Heart left ventricle (tissue), 16 donors: ENCODE measurements around the gene DHPS. TPM values are rescaled to one million over a fixed set of nuclear protein-coding genes. Genes with fewer than 3 reads are reported as not detected.

Experiments
- ATAC-seq, 4 donors: fragments of 200-7000 bp; cut with Tn5 transposase; one replicate each; pipeline ENCODE4 v1.9.1; 2020 to 2022; ENCODE audit warnings: moderate library complexity in 4 of 4, mild to moderate bottlenecking in 3 of 4, moderate number of reproducible peaks in 1 of 4
- DNase-seq, 5 donors: peaks; one replicate each; pipeline ENCODE4 v3.0.0-alpha.2; 2020
- H3K27ac ChIP-seq, 12 donors: fragments of 200-600 bp; sonication (generic) in 4 of 12; one replicate each; pipeline versions ENCODE4 v1.5.0 to v1.8.0; 2016 to 2022; ENCODE audit warnings: mild to moderate bottlenecking in 2 of 12
- H3K27me3 ChIP-seq, 9 donors: fragments of 200-600 bp; sonication (generic) in 2 of 9; one replicate each; pipeline versions ENCODE4 v1.5.1 to v1.8.0; 2016 to 2022; ENCODE audit warnings: mild to moderate bottlenecking in 3 of 9
- H3K36me3 ChIP-seq, 9 donors: fragments of 200-600 bp; sonication (generic) in 2 of 9; one replicate each; pipeline versions ENCODE4 v1.5.0 to v1.8.0; 2018 to 2022; ENCODE audit warnings: mild to moderate bottlenecking in 2 of 9
- H3K4me1 ChIP-seq, 12 donors: fragments of 200-600 bp; sonication (generic) in 4 of 12; one replicate each; pipeline versions ENCODE4 v1.5.0 to v1.8.0; 2016 to 2022; ENCODE audit warnings: mild to moderate bottlenecking in 3 of 12
- H3K4me3 ChIP-seq, 12 donors: fragments of 200-600 bp; sonication (generic) in 4 of 12; one replicate each; pipeline versions ENCODE4 v1.5.0 to v1.8.0; 2017 to 2022; ENCODE audit warnings: mild to moderate bottlenecking in 9 of 12, moderate library complexity in 4 of 12
- H3K9me3 ChIP-seq, 12 donors: fragments of 200-600 bp; sonication (generic) in 4 of 12; one replicate each; pipeline versions ENCODE4 v1.5.0 to v1.8.0; 2016 to 2022; ENCODE audit warnings: mild to moderate bottlenecking in 1 of 12
- CTCF ChIP-seq, 12 donors: fragments of 200-600 bp; sonication (generic) in 4 of 12; IDR thresholded peaks; one replicate each; pipeline versions ENCODE4 v1.5.0 to v1.8.0; 2018 to 2022; ENCODE audit warnings: antibody characterized with exemption in 12 of 12, mild to moderate bottlenecking in 5 of 12
- POLR2A ChIP-seq, 2 donors: fragments of 450-650 bp; IDR thresholded peaks; one replicate each; pipeline ENCODE4 v1.6.1; 2017; ENCODE audit warnings: antibody characterized with exemption in 2 of 2, mild to moderate bottlenecking in 2 of 2, moderate library complexity in 2 of 2
- WGBS, 4 donors: extraction: QIAGEN DNeasy Blood & Tissue Kit in 2 of 4; methylation state at CpG; one replicate each; pipeline versions ENCODE4 v1.1.5 to v1.1.7; 2013 to 2018; 5-methylcytosine and 5-hydroxymethylcytosine counted together
- intact Hi-C, 10 donors: fragments of 100-400 bp; cut with DNase I; formaldehyde crosslinking; loops; one replicate each; pipeline versions ENCODE4 v1.11.1 to v1.14.2; 2022
- polyA plus RNA-seq, 2 donors: library from polyadenylated mRNA; stranded (reverse); fragments of 200-250 nt; gene quantifications; one replicate each; pipeline ENCODE4 v1.2.3, GENCODE V29; 2013
- total RNA-seq, 9 donors: library from RNA; depleted of rRNA in 2 of 9; stranded (reverse); fragments of >200 nt in 2 of 9; fragmentation: NEBNext Ultra II Directional in 3 of 9; extraction: Animal tissue kit (Norgen Biotek cat#: 25700) in 3 of 9; gene quantifications; one replicate each; pipeline versions ENCODE4 v1.1.0 to v1.2.4, GENCODE V29; 2016 to 2023
- donor health status: ischemic (EF 13 %, LVEDD 7.1; RV severe dilation, severe dysfunction).
- donor health status: healthy with polysubstance abuse.
- donor health status: DM: no; HTN: yes; CAD: no.
- donor health status: DM: no; HTN: no; CAD: no.
- donor health status: ischemic (EF 25% LVEDD 6.9; RV normal size, moderate dysfunction).
- donor health status: ischemic (EF 25% LVEDD 5.7; RV mildly dilated, moderate dysfunction).
- donor health status: healthy.
- donor health status: DM: yes; HTN: yes; CAD: no.
- donor health status: ischemic (EF 35%, LVEDD 5.7; RV mildly dilated, moderate dysfunction).
- donor health status: nonischemic (EF 11% LVEDD 7.7; RV severe dilation, severe dysfunction).
- donor health status: DM: yes; HTN: yes; CAD: no.
- donor health status: PGD.
- donor health status: ischemic (EF 29% LVEDD 5.4; RV normal size, mild dysfunction).
- donor health status: nonischemic (EF 23%, LVEDD 6.1; RV moderate dilation, normal function).

The DHPS gene
- total and polyA plus RNA-seq, 11 donors = 47.6 to 121 (median 55.9) TPM

GRCh38 chr19:12636631-12637030 is 45.0 kb downstream of the DHPS start:
- Histone ChIP-seq H3K4me1 (peaks cover 0 to 12% (median 7%) of the 10 kb centered on the region in 12 donors), H3K4me3 (no peak overlapping the region), H3K27ac (no peak overlapping the region), H3K9me3 (no peaks in the 10 kb centered on the region), H3K36me3 (peaks cover 0 to 20% (median 7%) of the 10 kb centered on the region in 9 donors), H3K27me3 (no peaks in the 10 kb centered on the region)
- TF ChIP-seq CTCF (IDR thresholded peaks at IDR 0.05) = no peak
- TF ChIP-seq POLR2A (IDR thresholded peaks at IDR 0.05) = no peak
- intact Hi-C loops = no loop called here
- WGBS, 4 donors = 85 to 90% (median 89%) methylated on average over 13 of the region's 13 CpGs
- no peak for DNase-seq
- no peak for ATAC-seq

DNA sequence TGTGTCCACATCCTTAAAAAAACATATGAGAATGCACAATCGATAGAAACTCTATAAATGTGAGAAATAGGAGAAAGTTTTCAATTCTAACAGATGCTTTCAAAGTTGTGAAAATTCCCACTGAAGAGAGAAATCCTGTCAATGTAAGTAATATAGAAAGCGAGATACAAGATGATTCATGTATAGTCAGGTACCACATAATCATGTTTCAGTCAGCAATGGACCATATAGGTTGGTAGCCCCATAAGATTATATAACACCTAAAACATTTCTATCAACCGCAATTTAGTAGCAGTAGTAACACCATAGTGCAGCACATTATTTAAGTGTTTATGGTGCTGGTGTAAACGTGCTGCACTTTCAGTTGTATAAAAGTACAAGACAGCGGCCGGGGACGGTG is 52.5 kb downstream of the DHPS start:
- no peaks in the 10 kb centered on the region for H3K27me3 ChIP-seq
- DNase-seq (no peak), ATAC-seq (no peak)
- TF ChIP-seq CTCF (IDR thresholded peaks at IDR 0.05) (no peak), POLR2A (IDR thresholded peaks at IDR 0.05) (no peak)
- H3K27ac ChIP-seq = no peak overlapping the region
- no peak overlapping the region for H3K4me3 ChIP-seq
- H3K4me1 ChIP-seq = no peaks in the 10 kb centered on the region
- H3K9me3 ChIP-seq = peaks cover 0 to 30% (median 11%) of the 10 kb centered on the region in 12 donors
- intact Hi-C loops = no loop called here
- 93 to 99% (median 98%) methylated on average over 7 of the region's 7 CpGs for WGBS, 4 donors
- peaks cover 7 to 93% (median 79%) of the 10 kb centered on the region in 9 donors for H3K36me3 ChIP-seq

DNA sequence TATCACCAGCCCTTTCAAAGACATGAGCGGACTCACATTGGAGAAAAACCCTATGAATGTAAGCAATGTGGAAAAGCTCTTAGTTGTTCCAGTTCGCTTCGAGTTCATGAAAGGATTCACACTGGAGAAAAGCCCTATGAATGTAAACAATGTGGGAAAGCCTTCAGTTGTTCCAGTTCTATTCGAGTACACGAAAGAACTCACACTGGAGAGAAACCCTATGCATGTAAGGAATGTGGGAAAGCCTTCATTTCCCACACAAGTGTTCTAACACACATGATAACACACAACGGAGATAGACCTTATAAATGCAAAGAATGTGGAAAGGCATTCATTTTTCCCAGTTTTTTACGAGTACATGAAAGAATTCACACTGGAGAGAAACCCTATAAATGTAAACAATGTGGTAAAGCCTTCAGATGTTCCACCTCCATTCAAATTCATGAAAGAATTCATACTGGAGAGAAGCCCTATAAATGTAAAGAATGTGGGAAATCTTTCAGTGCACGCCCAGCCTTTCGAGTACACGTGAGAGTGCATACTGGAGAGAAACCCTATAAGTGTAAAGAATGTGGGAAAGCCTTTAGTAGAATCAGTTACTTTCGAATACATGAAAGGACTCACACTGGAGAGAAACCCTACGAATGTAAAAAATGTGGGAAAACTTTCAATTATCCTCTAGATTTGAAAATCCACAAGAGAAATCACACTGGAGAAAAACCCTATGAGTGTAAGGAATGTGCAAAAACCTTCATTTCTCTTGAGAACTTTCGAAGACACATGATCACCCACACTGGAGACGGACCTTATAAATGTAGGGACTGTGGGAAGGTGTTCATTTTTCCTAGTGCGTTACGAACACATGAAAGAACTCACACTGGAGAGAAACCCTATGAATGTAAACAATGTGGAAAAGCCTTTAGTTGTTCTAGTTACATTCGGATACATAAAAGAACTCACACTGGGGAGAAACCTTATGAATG is 53.3 kb downstream of the DHPS start:
- Histone ChIP-seq H3K27me3 (no peaks in the 10 kb centered on the region), H3K36me3 (peaks cover 7 to 96% (median 87%) of the 10 kb centered on the region in 9 donors), H3K4me3 (no peak overlapping the region), H3K4me1 (peaks cover 0 to 2% (median 0%) of the 10 kb centered on the region in 12 donors), H3K27ac (no peak overlapping the region), H3K9me3 (peaks cover 0 to 30% (median 11%) of the 10 kb centered on the region in 12 donors)
- ATAC-seq = no peak
- WGBS, 4 donors = 97 to 99% (median 97%) methylated on average over 17 of the region's 17 CpGs
- intact Hi-C loops = no loop called here
- DNase-seq = no peak
- TF ChIP-seq CTCF (IDR thresholded peaks at IDR 0.05) (no peak), POLR2A (IDR thresholded peaks at IDR 0.05) (no peak)

DNA sequence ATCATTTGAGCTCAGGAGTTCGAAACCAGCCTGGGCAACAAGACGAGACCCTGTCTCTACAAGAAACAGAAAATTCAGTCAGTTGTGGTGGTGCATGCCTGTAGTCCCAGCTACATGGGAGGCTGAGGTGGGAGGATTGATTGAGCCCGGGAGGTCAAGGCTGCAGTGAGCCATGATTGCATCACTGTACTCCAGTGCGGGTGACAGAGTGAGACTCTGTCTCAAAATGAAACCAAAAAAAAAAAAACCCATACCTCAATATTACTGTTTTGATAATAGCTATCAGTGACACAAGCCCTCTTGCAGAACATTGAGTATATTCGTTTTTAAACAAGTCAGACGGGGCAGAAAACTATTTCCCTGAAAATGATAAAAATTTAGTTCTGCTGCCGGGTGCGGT is 54.7 kb downstream of the DHPS start:
- peaks cover 7 to 88% (median 82%) of the 10 kb centered on the region in 9 donors for H3K36me3 ChIP-seq
- ATAC-seq = no peak
- H3K27me3 ChIP-seq = no peaks in the 10 kb centered on the region
- H3K4me1 ChIP-seq = peaks cover 0 to 5% (median 0%) of the 10 kb centered on the region in 12 donors
- no peak overlapping the region for H3K27ac ChIP-seq
- no peak for DNase-seq
- WGBS, 4 donors = 93 to 99% (median 97%) methylated on average over 8 of the region's 8 CpGs
- H3K9me3 ChIP-seq = peaks cover 0 to 30% (median 11%) of the 10 kb centered on the region in 12 donors
- intact Hi-C loops = no loop called here
- TF ChIP-seq CTCF (IDR thresholded peaks at IDR 0.05) (no peak), POLR2A (IDR thresholded peaks at IDR 0.05) (no peak)
- no peak overlapping the region for H3K4me3 ChIP-seq
